ENCODE measurements around the gene ENTHD1.

The ENTHD1 gene

GRCh38 chr22:39712751-39713525 lies 180.6 kb downstream of the ENTHD1 start:
- DNase-seq (ENCODE audit: low spot score), result no peak

- no peak for DNase-seq (ENCODE audit: low spot score)
These were observed 181.5 kb downstream of the ENTHD1 start for GRCh38 chr22:39712081-39712480.

GRCh38 chr22:39710380-39711150 lies 183.0 kb downstream of the ENTHD1 start:
- no peak for DNase-seq (ENCODE audit: low spot score)

- DNase-seq (ENCODE audit: low spot score), result no peak
These were observed 185.7 kb downstream of the ENTHD1 start for GRCh38 chr22:39707816-39708215.

- no peak for DNase-seq (ENCODE audit: low spot score)
These were observed 186.2 kb downstream of the ENTHD1 start for GRCh38 chr22:39707351-39707750.

- DNase-seq (ENCODE audit: low spot score), result no peak
These were observed 187.0 kb downstream of the ENTHD1 start for GRCh38 chr22:39706376-39707140.

- no peak for DNase-seq (ENCODE audit: low spot score)
These were observed 188.2 kb downstream of the ENTHD1 start for GRCh38 chr22:39705386-39705785.

- DNase-seq (ENCODE audit: low spot score), result no peak
These were observed 189.5 kb downstream of the ENTHD1 start for GRCh38 chr22:39703928-39704639.

GRCh38 chr22:39703091-39703490 lies 190.5 kb downstream of the ENTHD1 start:
- DNase-seq (ENCODE audit: low spot score), result no peak

- DNase-seq (ENCODE audit: low spot score), result no peak
These were observed 193.0 kb downstream of the ENTHD1 start for GRCh38 chr22:39700565-39700964.

- no peak for DNase-seq (ENCODE audit: low spot score)
These were observed 193.8 kb downstream of the ENTHD1 start for GRCh38 chr22:39699631-39700360.

- DNase-seq (ENCODE audit: low spot score), result no peak
These were observed 195.7 kb downstream of the ENTHD1 start for GRCh38 chr22:39697790-39698430.

- no peak for DNase-seq (ENCODE audit: low spot score)
These were observed 199.5 kb downstream of the ENTHD1 start for GRCh38 chr22:39693943-39694500.
